CD4-positive, alpha-beta T cell (primary cell): ENCODE measurements around the gene UCN2. TPM values are rescaled to one million over a fixed set of nuclear protein-coding genes. Genes with fewer than 3 reads are reported as not detected.

Experiments
- ATAC-seq: fragments of 200-7000 bp; cut with Tn5 transposase; one replicate; pipeline ENCODE4 v1.10.0; 2022; ENCODE audit warnings: mild to moderate bottlenecking; ENCODE audit not compliant: poor library complexity
- CTCF ChIA-PET: fragments of 350-600 bp; sonication (Branson Sonifier 250); formaldehyde crosslinking; loops from one replicate; lab custom pipeline; 2021; ENCODE audit warnings: antibody characterized with exemption, inconsistent platforms; lab: Charles Lee
- POLR2A ChIA-PET: fragments of 350-600 bp; sonication (Branson Sonifier 250); formaldehyde crosslinking; loops from one replicate; lab custom pipeline; 2021; ENCODE audit warnings: antibody characterized with exemption, inconsistent platforms; lab: Charles Lee
- DNase-seq, 14 experiments: peaks; one replicate each; pipeline ENCODE4 v3.0.0-alpha.2; 2013 to 2020; ENCODE audit warnings: mixed read lengths in 2 of 14
- H3K27ac ChIP-seq, 2 donors: one replicate each; pipeline versions ENCODE4 v1.5.1 to v1.7.0; 2013; ENCODE audit warnings: low read length in 2 of 2, low read depth in 1 of 2, mild to moderate bottlenecking in 1 of 2
- H3K27me3 ChIP-seq, 2 experiments: 1 replicate in 1 of 2; 2 replicates in 1 of 2; pipeline versions ENCODE4 v1.6.1 to v1.7.0; 2013; ENCODE audit warnings: low read length in 2 of 2, control low read depth in 1 of 2, mild to moderate bottlenecking in 1 of 2, moderate library complexity in 1 of 2; ENCODE audit not compliant: insufficient read depth in 2 of 2, control insufficient read depth in 1 of 2
- H3K36me3 ChIP-seq: one replicate; pipeline ENCODE4 v1.6.1; 2013; ENCODE audit warnings: low read length, control low read depth; ENCODE audit not compliant: insufficient read depth
- H3K4me1 ChIP-seq: one replicate; pipeline ENCODE4 v1.6.1; 2013; ENCODE audit warnings: low read length, control low read depth; ENCODE audit not compliant: insufficient read depth
- H3K4me3 ChIP-seq: one replicate; pipeline ENCODE4 v1.5.1; 2013; ENCODE audit warnings: mild to moderate bottlenecking, low read length, moderate library complexity
- H3K9me3 ChIP-seq, 2 experiments: 1 replicate in 1 of 2; 2 replicates in 1 of 2; pipeline versions ENCODE4 v1.6.1 to v1.7.0; 2013; ENCODE audit warnings: low read length in 2 of 2, mild to moderate bottlenecking in 2 of 2, control low read depth in 1 of 2, moderate library complexity in 1 of 2; ENCODE audit not compliant: control insufficient read depth in 1 of 2, insufficient read depth in 1 of 2
- H3K27ac Mint-ChIP-seq: one replicate; pipeline ENCODE4 v1.8.0; 2020; ENCODE audit warnings: mixed read lengths
- H3K27me3 Mint-ChIP-seq: one replicate; pipeline ENCODE4 v1.8.0; 2021; ENCODE audit warnings: mixed read lengths
- H3K36me3 Mint-ChIP-seq: one replicate; pipeline ENCODE4 v1.8.0; 2021; ENCODE audit warnings: low read depth, mixed read lengths
- H3K4me1 Mint-ChIP-seq: one replicate; pipeline ENCODE4 v1.8.0; 2021; ENCODE audit warnings: low read depth, mixed read lengths
- H3K4me3 Mint-ChIP-seq: one replicate; pipeline ENCODE4 v1.8.0; 2020; ENCODE audit warnings: mild to moderate bottlenecking, mixed read lengths
- H3K9me3 Mint-ChIP-seq: one replicate; pipeline ENCODE4 v1.8.0; 2020; ENCODE audit warnings: mixed read lengths
- CTCF ChIP-seq: fragments of 200-600 bp; IDR thresholded peaks from one replicate; pipeline ENCODE4 v1.8.0; 2022; ENCODE audit warnings: antibody characterized with exemption, mild to moderate bottlenecking
- intact Hi-C, 2 experiments: fragments of 100-400 bp; cut with DNase I in 1 of 2; cut with micrococcal nuclease in 1 of 2; formaldehyde crosslinking; loops; one replicate each; pipeline versions ENCODE4 v1.15.1 to v1.9.0; 2023 to 2025; cut with DNase I, micrococcal nuclease
- total RNA-seq, 174 experiments: library from RNA in 2 of 174; stranded (reverse) in 2 of 174; gene quantifications; one replicate each; pipeline ENCODE4 v1.2.3 and lab custom pipeline; 2021 to 2026

Gene UCN2
- total RNA-seq, 2 experiments from 2014 or later: not detected

GRCh38 chr3:48593337-48593736, 29.8 kb upstream of the UCN2 start:
- peaks cover 6% of the 10 kb centered on the region for H3K4me1 Mint-ChIP-seq
- ATAC-seq (no peak), DNase-seq (no peak)
- no peaks in the 10 kb centered on the region for H3K9me3 Mint-ChIP-seq
- Histone ChIP-seq H3K4me3 (no peak overlapping the region), H3K9me3 (peaks cover 0 to 4% of the 10 kb centered on the region in 2 experiments), H3K36me3 (peaks cover 4% of the 10 kb centered on the region), H3K4me1 (peaks cover 8% of the 10 kb centered on the region), H3K27ac (no peak overlapping the region), H3K27me3 (peaks cover 11 to 33% of the 10 kb centered on the region in 2 experiments)
- TF ChIP-seq CTCF: no peak
- ChIA-PET CTCF (no interaction called here), POLR2A (no interaction called here)
- no peak overlapping the region for H3K27ac Mint-ChIP-seq
- intact Hi-C loops: no loop called here
- H3K4me3 Mint-ChIP-seq: no peak overlapping the region
- H3K36me3 Mint-ChIP-seq: peaks cover 12% of the 10 kb centered on the region
- H3K27me3 Mint-ChIP-seq: peaks cover 58% of the 10 kb centered on the region

- no peak overlapping the region for H3K27ac ChIP-seq
- DNase-seq (no peak), ATAC-seq (no peak)
- no peak for TF ChIP-seq CTCF
- ChIA-PET POLR2A (no interaction called here), CTCF (no interaction called here)
- peaks cover 5% of the 10 kb centered on the region for H3K36me3 Mint-ChIP-seq
- no peaks in the 10 kb centered on the region for H3K36me3 ChIP-seq
- peaks cover 6% of the 10 kb centered on the region for H3K4me1 Mint-ChIP-seq
- H3K4me3 ChIP-seq: no peak overlapping the region
- H3K4me3 Mint-ChIP-seq: no peak overlapping the region
- peaks cover 63% of the 10 kb centered on the region for H3K27me3 Mint-ChIP-seq
- H3K9me3 Mint-ChIP-seq: no peaks in the 10 kb centered on the region
- H3K9me3 ChIP-seq: peaks cover 0 to 6% of the 10 kb centered on the region in 2 experiments
- intact Hi-C loops: no loop called here
- no peak overlapping the region for H3K27ac Mint-ChIP-seq
- peaks cover 8% of the 10 kb centered on the region for H3K4me1 ChIP-seq
- peaks cover 11 to 33% of the 10 kb centered on the region in 2 experiments for H3K27me3 ChIP-seq
Observed at GRCh38 chr3:48592519-48593087, 29.0 kb upstream of the UCN2 start.

GRCh38 chr3:48591886-48592518, 28.4 kb upstream of the UCN2 start:
- H3K4me1 ChIP-seq: peaks cover 8% of the 10 kb centered on the region
- ChIA-PET CTCF (no interaction called here), POLR2A (no interaction called here)
- Mint-ChIP-seq H3K9me3 (no peaks in the 10 kb centered on the region), H3K4me3 (no peak overlapping the region), H3K36me3 (no peaks in the 10 kb centered on the region), H3K4me1 (peaks cover 6% of the 10 kb centered on the region), H3K27ac (no peak overlapping the region), H3K27me3 (peaks cover 59% of the 10 kb centered on the region)
- no peaks in the 10 kb centered on the region for H3K36me3 ChIP-seq
- no peak overlapping the region for H3K4me3 ChIP-seq
- H3K27ac ChIP-seq: no peak overlapping the region
- intact Hi-C loops: no loop called here
- ATAC-seq: no peak
- H3K9me3 ChIP-seq: peaks cover 0 to 8% of the 10 kb centered on the region in 2 experiments
- peaks cover 11 to 33% of the 10 kb centered on the region in 2 experiments for H3K27me3 ChIP-seq
- DNase-seq: no peak
- no peak for TF ChIP-seq CTCF
